Tibial artery (tissue), 4 donors: ENCODE results near the gene METTL25B.
"Not testable (repeated sequence)": the region's sequence is repeated elsewhere in the genome, so short reads cannot be mapped to it uniquely, and the experiment has no call there.

Experiments used
- DNase-seq, 2 donors: peaks; one replicate each; pipeline ENCODE4 v3.0.0-alpha.2; 2019
- H3K27ac ChIP-seq, 2 donors: fragments of 200-600 bp; sonication (generic) in 1 of 2; 1 replicate in 1 of 2; 2 replicates in 1 of 2; pipeline ENCODE4 v1.5.1; 2018 to 2019; ENCODE audit warnings: mild to moderate bottlenecking in 1 of 2
- H3K27me3 ChIP-seq, 2 donors: fragments of 200-600 bp; sonication (generic) in 1 of 2; one replicate each; pipeline versions ENCODE4 v1.5.1 to v1.6.0; 2016 to 2019
- H3K36me3 ChIP-seq, 3 donors: fragments of 200-600 bp; sonication (generic) in 2 of 3; one replicate each; pipeline ENCODE4 v1.5.1; 2016 to 2019; ENCODE audit warnings: mild to moderate bottlenecking in 2 of 3
- H3K4me1 ChIP-seq, 4 donors: fragments of 200-600 bp; sonication (generic) in 2 of 4; 1 replicate in 3 of 4; 2 replicates in 1 of 4; pipeline ENCODE4 v1.5.1; 2016 to 2019
- H3K4me3 ChIP-seq, 2 donors: fragments of 200-600 bp; sonication (generic) in 1 of 2; 1 replicate in 1 of 2; 2 replicates in 1 of 2; pipeline ENCODE4 v1.5.1; 2018 to 2019; ENCODE audit warnings: mild to moderate bottlenecking in 2 of 2
- H3K9me3 ChIP-seq, 3 donors: fragments of 200-600 bp; sonication (generic) in 1 of 3; one replicate each; pipeline ENCODE4 v1.5.1; 2016 to 2019
- CTCF ChIP-seq, 2 experiments: fragments of 200-600 bp in 1 of 2; fragments of 450-650 bp in 1 of 2; IDR thresholded peaks; one replicate each; pipeline ENCODE4 v1.5.1; 2017 to 2019; ENCODE audit warnings: antibody characterized with exemption in 2 of 2, mild to moderate bottlenecking in 1 of 2, moderate library complexity in 1 of 2
- intact Hi-C: fragments of 100-400 bp; cut with DNase I; formaldehyde crosslinking; loops from one replicate; pipeline ENCODE4 v1.15.0; 2023; ENCODE audit warnings: low total_unique reads

METTL25B gene

GRCh38 chr1:156752843-156753482, 24.7 kb downstream of the METTL25B start:
- peaks cover 0 to 36% (median 33%) of the 10 kb centered on the region in 4 donors for H3K4me1 ChIP-seq
- peak in 1 of 2 donors; percentile 40 for DNase-seq
- intact Hi-C loops, result no loop called here
- H3K27me3 ChIP-seq, result no peaks in the 10 kb centered on the region
- no peaks in the 10 kb centered on the region for H3K9me3 ChIP-seq
- TF ChIP-seq CTCF (IDR thresholded peaks at IDR 0.05), result no peak
- peak overlapping the region; percentile 98 to 99 for H3K27ac ChIP-seq
- peak overlapping the region in 1 of 2 donors; percentile 82 for H3K4me3 ChIP-seq
- no peaks in the 10 kb centered on the region for H3K36me3 ChIP-seq

GRCh38 chr1:156754219-156754618, 25.9 kb downstream of the METTL25B start:
- Histone ChIP-seq H3K4me1 (peaks cover 0 to 23% (median 20%) of the 10 kb centered on the region in 4 donors), H3K36me3 (no peaks in the 10 kb centered on the region), H3K27ac (no peak overlapping the region), H3K9me3 (no peaks in the 10 kb centered on the region), H3K4me3 (no peak overlapping the region), H3K27me3 (no peaks in the 10 kb centered on the region)
- DNase-seq, result peak in 1 of 2 donors; percentile 25
- intact Hi-C loops, result no loop called here
- TF ChIP-seq CTCF (IDR thresholded peaks at IDR 0.05), result no peak

GRCh38 chr1:156755527-156755950, 27.3 kb downstream of the METTL25B start:
- H3K27me3 ChIP-seq, result no peaks in the 10 kb centered on the region
- H3K27ac ChIP-seq, result no peak overlapping the region
- intact Hi-C loops, result no loop called here
- no peak overlapping the region for H3K4me3 ChIP-seq
- no peak for TF ChIP-seq CTCF (IDR thresholded peaks at IDR 0.05)
- H3K4me1 ChIP-seq, result peaks cover 0 to 12% (median 10%) of the 10 kb centered on the region in 4 donors
- no peaks in the 10 kb centered on the region for H3K9me3 ChIP-seq
- DNase-seq, result peak in 1 of 2 donors; percentile 5
- H3K36me3 ChIP-seq, result no peaks in the 10 kb centered on the region

GRCh38 chr1:156756355-156756754, 28.1 kb downstream of the METTL25B start:
- no peak for TF ChIP-seq CTCF (IDR thresholded peaks at IDR 0.05)
- Histone ChIP-seq H3K9me3 (no peaks in the 10 kb centered on the region), H3K36me3 (no peaks in the 10 kb centered on the region), H3K4me3 (no peak overlapping the region), H3K27me3 (no peaks in the 10 kb centered on the region), H3K4me1 (peaks cover 0 to 12% (median 10%) of the 10 kb centered on the region in 4 donors), H3K27ac (no peak overlapping the region)
- DNase-seq, result no peak
- intact Hi-C loops, result no loop called here

GRCh38 chr1:156757572-156758253, 29.4 kb downstream of the METTL25B start:
- H3K27ac ChIP-seq, H3K4me3 ChIP-seq, H3K27me3 ChIP-seq, H3K4me1 ChIP-seq, H3K9me3 ChIP-seq, H3K36me3 ChIP-seq, intact Hi-C loops: not testable (repeated sequence)
- peak in 1 of 2 donors; percentile 35 for DNase-seq

GRCh38 chr1:156760092-156760795, 32.0 kb downstream of the METTL25B start:
- Histone ChIP-seq H3K27me3 (no peaks in the 10 kb centered on the region), H3K4me1 (no peaks in the 10 kb centered on the region), H3K36me3 (no peaks in the 10 kb centered on the region), H3K4me3 (no peak overlapping the region), H3K27ac (no peak overlapping the region), H3K9me3 (no peaks in the 10 kb centered on the region)
- intact Hi-C loops, result no loop called here
- DNase-seq, result peak in 1 of 2 donors; percentile 34
- TF ChIP-seq CTCF (IDR thresholded peaks at IDR 0.05), result no peak
